ENCODE measurements around the gene HACD3. TPM values are rescaled to one million over a fixed set of nuclear protein-coding genes. Genes with fewer than 3 reads are reported as not detected.

The HACD3 gene
- total and polyA plus RNA-seq, 9 of the 15 experiments (the other 6 are each of a cell fraction or from before 2014, with no cell fraction given), result 48.1 to 117 (median 72.8) TPM

GRCh38 chr15:65610871-65611718 lies 80.8 kb downstream of the HACD3 start, which contains the start of gene INTS14 (continued):
- TF ChIP-seq ARID4B (CRISPR knock-in tag; IDR thresholded peaks at IDR 0.05) (peak; percentile 82), BRF1 (IDR thresholded peaks at IDR 0.05; ENCODE audit: borderline replicate concordance, extremely low read depth, insufficient read length) (no peak), ZNF639 (CRISPR knock-in tag; conservative IDR thresholded peaks at IDR 0.05 in 1 of 2, IDR thresholded peaks at IDR 0.05 in 1 of 2) (peak in 1 of 2 experiments; percentile 96; a peak in 2 of 4 replicates), ERF (CRISPR knock-in tag; IDR thresholded peaks at IDR 0.05) (0 out of 2 replicates have a peak, but pooled peaks have one; percentile 16), CBX1 (IDR thresholded peaks at IDR 0.05; ENCODE audit: low read depth) (peak; percentile 96), PHF21A (IDR thresholded peaks at IDR 0.05; ENCODE audit: borderline replicate concordance, low read depth) (peak; percentile 86), BCLAF1 (IDR thresholded peaks at IDR 0.05; ENCODE audit: borderline replicate concordance in 1 of 2, control insufficient read depth in 1 of 2, low read depth in 2 of 2, low read length in 1 of 2) (peak in 1 of 2 experiments; percentile 98; a peak in 2 of 4 replicates), BRD4 (IDR thresholded peaks at IDR 0.05) (0 out of 2 replicates have a peak, but pooled peaks have one; percentile 63), ZBTB26 (CRISPR knock-in tag; IDR thresholded peaks at IDR 0.05) (peak; percentile 82; the same call in 1 of the 2 replicates), ZC3H8 (IDR thresholded peaks at IDR 0.05) (0 out of 2 replicates have a peak, but pooled peaks have one; percentile 32)

All from K562 (cell line).